Testis (tissue), 2 donors: Measurements from ENCODE around the gene SRPX.

Experiments used
- CTCF ChIP-seq, 3 experiments: fragments of 450-650 bp in 2 of 3; fragments of 200-600 bp in 1 of 3; sonication (generic) in 1 of 3; IDR thresholded peaks; one replicate each; pipeline ENCODE4 v1.5.1; 2016 to 2019; ENCODE audit warnings: antibody characterized with exemption in 3 of 3, mild to moderate bottlenecking in 2 of 3, moderate library complexity in 1 of 3
- POLR2A ChIP-seq: fragments of 450-650 bp; IDR thresholded peaks from one replicate; pipeline ENCODE4 v1.6.1; 2017; ENCODE audit warnings: antibody characterized with exemption, mild to moderate bottlenecking, moderate library complexity

GRCh38 chrX:38214044-38214443, 6.6 kb downstream of the SRPX start:
- TF ChIP-seq CTCF (IDR thresholded peaks at IDR 0.05) (no peak), POLR2A (no peak)
